Measurements from ENCODE around the gene ZGPAT. TPM values are rescaled to one million over a fixed set of nuclear protein-coding genes. Genes with fewer than 3 reads are reported as not detected.

ZGPAT gene
- total RNA-seq, 1 experiment from 2014 or later: 37.9 TPM

DNA sequence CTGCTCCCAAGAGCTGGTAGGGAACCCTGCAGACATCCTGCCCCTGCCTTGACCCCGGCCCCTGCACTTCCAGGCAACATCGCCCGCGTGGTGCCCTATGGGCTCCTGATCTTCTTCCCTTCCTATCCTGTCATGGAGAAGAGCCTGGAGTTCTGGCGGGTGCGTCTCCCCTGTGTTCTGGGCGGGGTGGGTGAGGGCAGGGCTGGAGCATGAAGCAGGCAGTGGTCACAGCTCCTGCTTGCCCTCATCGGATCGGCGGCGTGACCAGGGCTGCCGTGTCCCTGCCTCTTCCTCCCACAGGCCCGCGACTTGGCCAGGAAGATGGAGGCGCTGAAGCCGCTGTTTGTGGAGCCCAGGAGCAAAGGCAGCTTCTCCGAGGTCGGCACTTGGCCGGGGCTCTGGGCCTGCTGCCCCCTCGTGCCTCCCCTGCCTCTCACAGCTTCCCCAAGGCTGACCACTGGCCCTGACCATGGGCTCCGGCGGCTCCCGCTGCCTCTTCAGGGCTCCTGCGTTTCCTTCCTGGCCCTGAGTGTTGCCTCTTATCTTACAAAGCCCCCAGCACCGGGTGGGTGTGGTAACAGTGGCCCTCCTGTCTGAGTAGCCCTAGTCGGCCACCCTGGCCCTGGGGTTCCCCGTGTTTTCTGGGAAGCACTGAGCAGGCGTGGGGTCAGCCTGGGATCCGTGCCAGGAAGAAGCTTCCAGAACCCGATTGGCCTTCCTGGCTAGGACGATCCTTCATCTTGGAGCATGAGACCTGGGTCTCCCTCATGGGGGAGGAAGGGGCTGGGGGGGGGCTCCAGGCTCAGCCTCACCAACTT is 19.4 kb upstream of the ZGPAT start:
- H3K36me3 ChIP-seq (ENCODE audit: low read depth, low read length): no peaks in the 10 kb centered on the region; the same call in 1 of the 2 replicates
- H2AFZ ChIP-seq (ENCODE audit: low read length): no peak overlapping the region
- no peak overlapping the region for H3K4me2 ChIP-seq (ENCODE audit: low read length)
- H3K27me3 ChIP-seq (ENCODE audit: low read length): no peaks in the 10 kb centered on the region
- no peak overlapping the region for H3K9ac ChIP-seq (ENCODE audit: low read length)
- H3K9me3 ChIP-seq (ENCODE audit: low read length): no peaks in the 10 kb centered on the region
- no peaks in the 10 kb centered on the region for H3F3A ChIP-seq (ENCODE audit: low read length, unreplicated experiment)
- ChIA-PET POLR2A (ENCODE audit: unreplicated experiment) (interaction anchor here (0.6 kb wide), 1 partner anchor 955 kb away, joined by 4 read pairs; no protein-coding TSS in a partner anchor), CTCF (no interaction called here)
- no TSS peak for BruUV-seq (replicated peaks)
- intact Hi-C loops (cut with micrococcal nuclease): no loop called here
- peaks cover 13% of the 10 kb centered on the region for H3K4me1 ChIP-seq (ENCODE audit: insufficient read depth, low read length)
- H3K4me3 ChIP-seq (ENCODE audit: low read length): no peak overlapping the region
- no peaks in the 10 kb centered on the region for H4K20me1 ChIP-seq (ENCODE audit: low read length)
- H3K27ac ChIP-seq (ENCODE audit: low read length): no peak overlapping the region
- H3K79me2 ChIP-seq (ENCODE audit: low read length): peaks cover 2% of the 10 kb centered on the region
- ATAC-seq (no peak), DNase-seq (no peak)
- no peaks in the 10 kb centered on the region for H3K9me2 ChIP-seq (replicated peaks; ENCODE audit: low read length)
- TF ChIP-seq CTCF (conservative IDR thresholded peaks at IDR 0.05; ENCODE audit: low read depth, low read length) (no peak), EZH2 (IDR thresholded peaks at IDR 0.05; ENCODE audit: low read length, unreplicated experiment) (no peak), EZH2phosphoT487 (IDR thresholded peaks at IDR 0.05; ENCODE audit: borderline replicate concordance, low read length) (no peak)

- Histone ChIP-seq H4K20me1 (ENCODE audit: low read length) (no peaks in the 10 kb centered on the region), H2AFZ (ENCODE audit: low read length) (no peak overlapping the region), H3K79me2 (ENCODE audit: low read length) (no peaks in the 10 kb centered on the region), H3K27me3 (ENCODE audit: low read length) (no peaks in the 10 kb centered on the region), H3K4me2 (ENCODE audit: low read length) (no peak overlapping the region), H3K36me3 (ENCODE audit: low read depth, low read length) (no peaks in the 10 kb centered on the region; the same call in 1 of the 2 replicates), H3K9ac (ENCODE audit: low read length) (no peak overlapping the region), H3K4me3 (ENCODE audit: low read length) (no peak overlapping the region), H3K27ac (ENCODE audit: low read length) (no peak overlapping the region), H3F3A (ENCODE audit: low read length, unreplicated experiment) (no peaks in the 10 kb centered on the region), H3K9me3 (ENCODE audit: low read length) (no peaks in the 10 kb centered on the region), H3K9me2 (replicated peaks; ENCODE audit: low read length) (no peaks in the 10 kb centered on the region), H3K4me1 (ENCODE audit: insufficient read depth, low read length) (peaks cover 11% of the 10 kb centered on the region)
- intact Hi-C loops (cut with micrococcal nuclease): no loop called here
- no peak for DNase-seq
- POLR2A ChIA-PET (ENCODE audit: unreplicated experiment): interaction anchor here (0.6 kb wide), 1 partner anchor 956 kb away, joined by 4 read pairs; no protein-coding TSS in a partner anchor
- CTCF ChIA-PET: no interaction called here
- BruUV-seq (replicated peaks): no TSS peak
- TF ChIP-seq CTCF (conservative IDR thresholded peaks at IDR 0.05; ENCODE audit: low read depth, low read length) (no peak), EZH2 (IDR thresholded peaks at IDR 0.05; ENCODE audit: low read length, unreplicated experiment) (no peak), EZH2phosphoT487 (IDR thresholded peaks at IDR 0.05; ENCODE audit: borderline replicate concordance, low read length) (no peak)
- ATAC-seq: no peak
Measured at GRCh38 chr20:63689046-63690002, 18.5 kb upstream of the ZGPAT start.
